GM20431 (cell line): ENCODE results near the gene ZNF587B.
"Not testable (repeated sequence)": the region's sequence is repeated elsewhere in the genome, so short reads cannot be mapped to it uniquely, and the experiment has no call there.

ENCODE experiments used
- in situ Hi-C: fragments of 300-500 bp; cut with MseI, MboI; formaldehyde crosslinking; loops from one replicate; pipeline ENCODE4 v1.15.0; 2020; ENCODE audit warnings: low sequenced_read_pairs; ENCODE audit not compliant: unreplicated experiment

Gene ZNF587B

DNA sequence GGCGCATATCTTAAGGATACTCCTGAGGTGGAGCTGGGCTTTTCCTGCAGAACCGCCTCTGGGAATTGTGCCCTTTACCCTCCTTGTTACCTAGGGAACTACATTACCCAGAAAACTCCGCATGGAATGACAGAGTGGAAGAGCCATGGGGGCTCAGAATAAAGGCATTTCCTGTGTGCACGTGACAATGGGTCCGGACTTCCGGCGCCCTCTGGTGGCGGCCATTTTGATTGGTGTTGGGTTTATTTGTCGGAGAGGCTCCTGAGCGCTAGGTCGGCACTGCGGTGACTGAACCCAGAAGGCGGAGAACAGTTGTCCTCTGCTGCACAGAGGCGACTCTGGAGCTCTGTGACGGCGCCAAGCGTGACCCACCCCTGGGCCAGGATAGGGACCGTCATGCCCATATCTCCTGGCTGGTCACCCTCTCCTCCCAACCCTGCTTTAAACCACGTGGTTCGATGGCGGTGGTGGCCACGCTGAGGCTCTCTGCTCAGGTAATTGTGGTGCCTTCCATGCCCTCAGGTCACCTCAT lies at the start of gene ZNF587B:
Gene ZNF587B (plus strand): TSS at position 229 of the 532 bp plus-strand sequence. CDS start 230 bp downstream, at position 459.
- in situ Hi-C loops: no loop called here

DNA sequence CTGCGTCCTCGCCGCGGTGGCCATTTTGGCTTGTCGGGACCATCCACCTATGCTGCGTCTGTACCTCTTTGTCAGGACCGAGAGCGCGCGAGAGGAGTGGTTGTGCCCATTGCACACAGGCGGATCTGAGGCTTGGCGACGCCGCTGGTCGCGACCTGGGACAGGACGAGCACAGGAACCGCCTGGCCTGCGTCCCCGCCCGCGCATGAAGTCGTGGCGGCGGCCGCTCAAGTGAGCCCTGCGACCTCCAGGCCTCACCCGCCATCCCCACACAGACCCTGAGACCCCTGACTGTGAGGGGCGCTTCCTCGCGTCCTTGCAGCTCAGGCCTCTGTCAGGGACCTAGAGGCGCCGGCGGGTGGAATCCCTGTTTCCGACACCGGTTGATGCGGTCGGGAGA lies 43.8 kb upstream of the ZNF587B start:
- in situ Hi-C loops: no loop called here

DNA sequence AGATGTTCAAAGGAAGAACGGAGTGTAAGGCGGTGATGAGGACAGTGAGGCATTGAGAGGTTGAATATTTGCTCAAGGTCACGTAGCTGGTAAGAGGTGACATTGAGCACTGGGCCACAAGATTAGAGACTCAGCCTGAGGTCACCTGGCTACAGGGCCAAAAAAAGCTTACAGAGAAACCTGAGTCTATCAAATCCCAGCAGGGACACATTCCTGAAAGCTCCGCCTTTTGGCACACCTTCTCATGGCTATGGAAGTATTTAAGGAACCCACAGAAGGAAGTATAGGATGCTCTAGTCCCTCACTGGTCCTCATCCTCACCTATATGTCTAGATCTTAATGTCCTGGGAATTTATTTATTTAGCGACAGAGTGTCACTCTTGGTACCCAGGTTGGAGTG lies 43.2 kb upstream of the ZNF587B start:
- in situ Hi-C loops: no loop called here

DNA sequence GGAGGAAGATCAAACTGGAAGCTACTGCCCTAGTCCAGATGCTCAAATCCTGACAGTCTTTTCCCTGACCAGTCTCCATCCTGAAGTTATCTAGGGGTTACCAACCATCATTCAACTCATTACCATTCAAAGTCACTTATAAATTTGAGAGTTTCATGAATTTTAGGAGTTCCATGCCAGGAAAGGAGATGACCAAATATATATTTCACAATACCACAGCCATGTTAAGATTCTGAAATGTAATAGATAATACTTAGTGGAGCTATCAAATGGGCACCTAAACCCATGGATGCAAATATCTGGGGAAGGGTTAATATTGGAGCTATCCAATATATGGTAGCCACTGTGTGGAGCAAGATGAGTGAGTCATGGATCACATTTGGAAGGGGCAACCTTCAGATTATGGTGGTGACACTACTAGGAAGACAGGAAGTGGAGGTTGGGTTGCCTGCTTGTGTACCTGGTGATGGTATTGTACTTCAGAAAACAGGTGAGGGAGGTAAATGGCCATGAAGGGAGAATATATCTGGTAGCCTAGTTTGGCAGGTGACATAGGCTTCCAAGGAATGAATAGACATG lies 41.9 kb upstream of the ZNF587B start:
- in situ Hi-C loops: no loop called here

DNA sequence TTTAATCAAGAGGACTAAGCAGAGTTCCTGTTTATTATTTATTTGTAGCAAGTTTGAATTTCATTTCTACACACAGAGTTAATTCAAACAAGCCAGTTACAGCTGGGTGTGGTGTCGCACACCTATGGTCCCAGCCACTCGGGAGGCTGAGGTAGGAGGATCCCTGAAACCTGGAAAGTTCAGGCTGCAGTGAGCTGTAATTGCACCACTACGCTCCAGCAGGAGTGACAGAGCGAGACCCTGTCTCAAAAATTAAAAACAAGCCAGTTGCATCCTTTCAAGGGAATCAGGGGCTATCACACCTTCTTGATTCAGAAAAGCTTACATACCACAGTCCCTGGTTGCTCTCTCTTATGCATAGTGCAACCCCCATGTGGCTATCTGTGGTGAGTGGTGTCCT lies 40.8 kb upstream of the ZNF587B start:
- in situ Hi-C loops: no loop called here

DNA sequence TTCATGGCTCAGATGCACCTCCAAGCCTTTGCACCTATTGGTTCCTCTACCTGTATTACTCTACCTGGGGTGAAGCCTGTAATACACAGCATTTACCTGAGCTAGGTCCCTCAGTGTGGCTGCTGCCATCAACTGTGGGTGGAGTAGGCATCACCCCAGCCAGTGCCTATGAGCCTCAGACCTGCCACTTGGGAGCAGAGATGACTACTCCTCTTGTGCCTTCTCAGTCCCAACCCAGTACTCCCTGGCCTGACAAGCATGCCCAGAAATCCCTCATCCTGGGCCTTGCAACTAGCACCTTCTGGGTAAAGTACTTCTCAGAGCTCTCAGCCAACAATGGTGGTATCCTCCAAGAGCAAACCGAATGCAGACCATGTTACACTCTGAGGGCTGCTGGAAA lies 33.5 kb upstream of the ZNF587B start:
- in situ Hi-C loops: not testable (repeated sequence)

DNA sequence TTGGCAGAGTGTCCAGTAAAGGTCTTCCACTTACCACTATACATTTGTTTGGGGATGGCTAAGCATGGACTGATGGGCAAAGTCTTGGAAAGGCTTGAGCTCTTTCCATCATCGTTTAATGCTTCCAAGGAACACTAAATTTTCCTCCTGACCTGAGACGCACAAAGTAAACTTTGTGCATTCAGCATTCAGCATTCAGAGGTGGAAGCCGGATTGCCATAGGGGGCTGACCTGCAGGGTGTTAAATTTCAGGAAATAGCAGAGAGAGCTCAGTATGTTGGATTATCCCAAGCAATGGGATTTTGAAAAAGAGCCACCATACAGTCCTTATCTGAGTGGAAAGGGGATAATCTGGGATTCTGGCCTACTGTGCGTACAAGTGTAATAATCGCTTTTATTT lies 29.4 kb upstream of the ZNF587B start:
- in situ Hi-C loops: no loop called here

DNA sequence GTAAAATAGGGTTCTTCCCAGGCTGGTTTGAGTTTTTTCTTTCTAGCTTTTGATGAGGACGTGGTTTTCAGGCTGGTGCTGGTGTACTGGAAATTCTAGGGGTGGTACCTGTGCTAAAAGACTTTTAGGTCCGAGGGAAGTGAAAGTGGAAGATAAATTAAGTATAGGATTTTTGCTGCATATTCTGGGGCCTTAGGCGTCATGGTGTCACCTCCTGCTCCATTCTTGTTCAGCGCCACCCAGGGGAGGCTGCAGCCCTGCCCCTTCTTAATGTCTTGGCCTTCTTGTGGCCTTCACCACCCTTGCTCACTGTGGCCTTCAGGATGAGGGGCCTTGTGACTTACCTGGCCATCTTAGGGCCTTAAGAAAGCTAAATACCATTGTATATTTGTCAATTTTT lies 27.8 kb upstream of the ZNF587B start:
- in situ Hi-C loops: no loop called here

DNA sequence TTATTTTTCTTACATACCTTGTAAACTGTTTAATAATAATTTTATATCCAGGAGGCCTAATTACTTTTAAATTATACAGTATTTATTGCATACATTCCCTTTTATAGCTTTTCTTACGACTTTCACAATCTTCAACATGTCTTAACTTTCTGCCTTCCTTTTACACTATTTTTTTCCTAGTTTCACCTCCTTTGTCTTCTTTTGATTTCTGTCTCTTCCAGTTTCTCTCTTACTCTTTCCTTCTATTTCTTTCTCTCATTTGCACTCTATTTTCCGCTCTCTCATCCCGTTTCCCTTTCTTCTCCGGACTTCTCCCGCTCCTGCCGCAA lies 26.9 kb upstream of the ZNF587B start:
- in situ Hi-C loops: no loop called here

DNA sequence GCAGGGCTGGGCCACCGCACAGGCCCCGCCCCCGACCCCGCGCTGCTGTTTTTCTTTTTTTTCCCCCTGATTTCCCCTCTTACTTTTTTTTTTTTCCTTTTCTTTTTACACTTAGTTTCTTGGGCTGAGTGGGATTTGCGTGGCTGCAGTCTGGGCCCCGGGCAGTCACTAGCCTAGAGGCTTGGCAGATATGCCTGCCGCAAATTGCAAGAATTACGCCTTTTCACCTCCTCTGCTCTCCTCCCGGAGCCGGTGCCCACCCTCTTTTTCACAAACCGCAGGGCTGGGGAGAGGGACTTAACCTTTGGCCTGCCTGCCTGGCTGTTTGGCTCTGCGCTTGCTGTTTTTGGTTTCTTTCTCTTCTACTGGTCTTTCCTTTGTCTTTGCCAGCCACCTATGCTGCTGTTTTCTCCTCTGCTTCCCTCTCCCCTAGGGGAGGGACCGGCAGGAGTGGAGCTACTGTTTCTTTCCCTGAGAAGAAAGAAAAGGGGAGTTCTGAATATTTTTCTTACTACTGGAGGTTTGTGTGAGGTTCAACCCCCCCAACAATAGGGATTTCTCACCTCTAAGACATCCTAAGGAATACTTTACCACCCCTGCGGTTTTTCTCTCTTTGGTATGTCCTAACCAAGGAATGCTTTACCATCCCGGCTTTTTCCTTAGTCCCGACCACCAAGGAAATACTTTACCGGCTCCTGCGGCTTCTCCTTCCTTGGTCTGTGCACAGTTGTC lies 26.3 kb upstream of the ZNF587B start:
- in situ Hi-C loops: no loop called here

DNA sequence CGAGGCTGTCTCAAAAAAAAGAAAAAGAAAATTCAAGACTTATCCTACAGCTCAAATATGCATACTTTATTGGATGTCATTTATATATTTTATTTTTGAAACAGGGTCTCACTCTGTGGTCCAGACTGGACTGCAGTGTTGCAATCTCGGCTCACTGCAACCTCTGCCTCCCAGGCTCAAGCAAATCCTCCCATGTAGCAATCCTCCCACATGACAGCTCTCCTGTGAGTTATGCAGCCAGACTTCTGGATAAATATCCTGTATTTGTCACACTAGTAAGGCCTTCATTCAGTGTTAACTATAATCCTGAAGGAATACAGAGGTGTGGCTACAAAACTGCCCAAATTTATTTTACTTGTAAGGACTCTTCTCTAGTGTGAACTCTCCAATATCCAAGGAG lies 22.6 kb upstream of the ZNF587B start:
- in situ Hi-C loops: no loop called here

DNA sequence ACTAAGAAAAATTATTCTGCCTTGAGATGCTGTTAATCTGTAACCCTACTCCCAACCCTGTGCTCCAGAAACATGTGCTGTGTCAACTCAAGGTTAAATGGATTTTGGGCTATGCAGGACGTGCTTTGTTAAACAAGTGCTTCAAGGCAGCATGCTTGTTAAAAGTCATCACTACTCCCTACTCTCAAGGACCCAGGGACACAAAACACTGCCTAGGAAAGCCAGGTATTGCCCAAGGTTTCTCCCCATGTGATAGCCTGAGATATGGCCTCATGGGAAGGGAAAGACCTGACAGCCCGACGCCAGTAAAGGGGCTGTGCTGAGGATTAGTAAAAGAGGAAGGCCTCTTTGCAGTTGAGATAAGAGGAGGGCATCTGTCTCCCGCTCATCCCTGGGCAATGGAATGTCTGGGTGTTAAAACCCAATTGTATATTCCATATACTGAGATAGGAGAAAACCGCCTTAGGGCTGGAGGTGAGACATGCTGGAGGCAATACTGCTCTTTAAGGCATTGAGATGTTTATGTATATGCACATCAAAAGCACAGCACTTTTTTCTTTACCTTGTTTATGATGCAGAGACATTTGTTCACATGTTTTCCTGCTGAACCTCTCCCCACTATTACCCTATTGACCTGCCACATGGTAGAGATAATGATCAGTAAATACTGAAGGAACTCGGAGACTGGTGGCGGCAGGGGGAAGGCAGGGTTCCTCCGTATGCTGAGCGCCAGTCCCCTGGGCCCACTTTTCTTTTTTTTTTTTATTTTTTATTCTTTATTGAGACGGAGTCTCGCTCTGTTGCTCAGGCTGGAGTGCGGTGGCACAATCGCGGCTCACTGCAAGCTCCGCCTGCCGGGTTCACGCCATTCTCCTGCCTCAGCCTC lies 19.4 kb upstream of the ZNF587B start:
- in situ Hi-C loops: not testable (repeated sequence)

DNA sequence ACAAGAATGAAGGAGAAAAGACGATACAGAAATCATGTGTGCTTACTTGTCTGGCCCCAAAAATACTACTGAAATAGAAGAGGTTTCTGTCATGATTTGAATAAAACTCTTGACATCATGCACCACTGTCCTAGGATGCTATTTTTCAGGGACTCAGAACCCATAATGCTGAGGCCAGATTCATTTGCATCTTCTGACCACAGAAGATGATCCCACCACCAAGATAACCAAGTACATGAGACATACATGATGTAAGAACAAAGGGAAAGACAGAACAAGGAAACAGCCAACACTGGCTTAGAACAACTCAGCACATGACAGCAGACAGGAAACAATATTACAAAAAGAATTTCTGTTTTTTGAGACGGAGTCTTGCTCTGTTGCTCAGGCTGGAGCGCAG lies 17.9 kb upstream of the ZNF587B start:
- in situ Hi-C loops: no loop called here

DNA sequence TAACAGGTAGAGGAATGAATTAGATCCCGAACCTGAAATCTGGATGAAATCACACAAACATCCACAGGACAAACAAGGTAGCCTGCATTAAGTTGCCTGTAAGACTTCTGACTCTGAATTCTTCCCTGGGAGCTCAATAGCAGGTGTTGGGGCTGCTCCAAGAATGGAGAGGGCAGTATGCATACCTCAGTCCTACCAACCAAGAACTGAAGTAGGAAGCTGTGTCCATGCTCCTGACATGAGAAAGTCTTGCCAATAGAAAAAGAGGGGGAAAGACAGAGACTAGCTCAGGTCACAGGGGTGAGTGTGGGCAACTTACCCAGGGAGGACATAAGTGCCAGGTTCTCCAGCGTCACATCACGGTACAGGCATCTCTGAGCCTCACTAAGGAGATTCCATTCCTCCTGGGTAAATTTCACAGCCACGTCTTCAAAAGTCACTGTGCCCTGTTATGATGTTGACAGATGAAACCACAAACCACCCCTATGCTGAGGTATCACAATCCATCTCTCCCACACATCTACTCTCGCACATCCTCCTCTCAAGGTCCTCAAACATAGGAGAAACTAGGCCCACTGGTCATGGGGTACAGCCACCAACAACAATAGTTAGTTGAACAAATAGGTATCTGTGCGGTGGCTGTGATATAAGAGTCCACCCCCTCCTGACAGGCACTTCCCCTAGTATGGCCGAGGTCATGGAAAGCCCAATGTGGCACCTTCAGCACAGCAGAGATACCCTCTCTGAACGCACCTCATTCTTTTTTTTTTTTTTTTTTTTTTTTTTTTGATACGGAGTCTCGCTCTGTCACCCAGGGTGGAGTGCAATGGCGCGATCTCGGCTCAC lies 16.9 kb upstream of the ZNF587B start:
- in situ Hi-C loops: not testable (repeated sequence)

DNA sequence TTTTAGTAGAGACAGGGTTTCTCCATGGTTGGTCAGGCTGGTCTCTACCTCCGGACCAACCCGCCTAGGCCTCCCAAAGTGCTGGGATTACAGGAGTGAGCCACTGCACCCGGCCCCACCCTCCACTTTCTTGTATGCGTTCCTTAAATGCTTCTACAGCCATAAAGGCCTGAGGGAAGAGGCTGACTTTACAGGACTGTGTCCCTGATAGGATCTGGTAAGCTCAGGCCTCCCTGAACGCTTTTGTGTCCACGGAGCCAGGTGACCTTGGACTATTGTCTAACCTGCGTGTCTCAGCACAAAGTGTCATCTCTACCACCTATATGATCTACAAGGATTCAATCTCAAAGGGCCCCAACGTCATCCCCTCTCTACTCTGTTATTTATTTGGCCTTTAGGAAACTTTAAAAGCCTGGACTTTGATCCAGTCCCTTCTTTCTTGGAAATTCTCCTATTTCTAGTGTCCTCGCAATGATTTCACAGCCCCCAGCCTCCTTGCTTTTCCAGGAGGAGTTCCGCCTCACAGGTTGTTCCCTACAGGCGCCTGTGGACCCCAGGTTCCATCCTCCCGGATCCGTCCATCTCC lies 16.1 kb upstream of the ZNF587B start:
- in situ Hi-C loops: no loop called here

DNA sequence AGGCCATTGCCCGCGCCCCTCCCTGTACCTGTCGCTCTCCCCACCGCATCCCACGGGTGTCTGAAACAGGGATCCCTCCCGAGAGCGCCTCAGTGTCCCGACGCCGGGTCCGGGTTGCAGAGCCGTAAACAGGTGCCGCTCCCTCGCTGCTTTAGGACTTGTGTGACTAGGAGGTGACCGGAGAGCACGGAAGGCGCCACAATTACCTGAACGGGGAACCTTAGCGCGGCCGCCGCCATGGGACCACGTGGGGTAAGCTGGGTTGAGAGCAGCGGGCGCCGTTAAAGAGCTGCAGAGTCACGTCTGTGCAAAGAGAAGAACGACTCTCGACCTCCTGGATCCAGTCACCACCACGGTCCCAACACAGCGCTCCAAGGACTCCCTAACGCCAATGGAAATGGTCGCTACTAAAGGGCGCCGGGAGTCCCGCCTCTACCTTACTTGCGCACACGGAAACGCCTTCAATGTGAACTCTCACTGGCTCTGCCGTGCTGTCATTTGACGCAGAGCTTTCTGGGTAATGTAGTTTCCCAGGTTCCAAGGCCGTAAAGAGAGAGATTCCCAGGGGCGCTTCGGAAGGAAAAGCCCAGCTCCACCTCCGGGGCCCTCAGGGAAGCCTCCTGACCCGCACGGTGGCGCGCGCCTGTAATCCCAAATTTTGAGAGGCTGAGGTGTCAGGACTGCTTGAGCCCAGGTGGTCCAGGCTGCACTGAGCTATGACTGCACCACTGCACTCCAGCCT lies 15.4 kb upstream of the ZNF587B start, which contains the start of gene ZNF552:
Gene ZNF552 (minus strand): TSS at position 409 of the 742 bp plus-strand sequence. CDS start 170 bp downstream, at position 239.
- in situ Hi-C loops: no loop called here

DNA sequence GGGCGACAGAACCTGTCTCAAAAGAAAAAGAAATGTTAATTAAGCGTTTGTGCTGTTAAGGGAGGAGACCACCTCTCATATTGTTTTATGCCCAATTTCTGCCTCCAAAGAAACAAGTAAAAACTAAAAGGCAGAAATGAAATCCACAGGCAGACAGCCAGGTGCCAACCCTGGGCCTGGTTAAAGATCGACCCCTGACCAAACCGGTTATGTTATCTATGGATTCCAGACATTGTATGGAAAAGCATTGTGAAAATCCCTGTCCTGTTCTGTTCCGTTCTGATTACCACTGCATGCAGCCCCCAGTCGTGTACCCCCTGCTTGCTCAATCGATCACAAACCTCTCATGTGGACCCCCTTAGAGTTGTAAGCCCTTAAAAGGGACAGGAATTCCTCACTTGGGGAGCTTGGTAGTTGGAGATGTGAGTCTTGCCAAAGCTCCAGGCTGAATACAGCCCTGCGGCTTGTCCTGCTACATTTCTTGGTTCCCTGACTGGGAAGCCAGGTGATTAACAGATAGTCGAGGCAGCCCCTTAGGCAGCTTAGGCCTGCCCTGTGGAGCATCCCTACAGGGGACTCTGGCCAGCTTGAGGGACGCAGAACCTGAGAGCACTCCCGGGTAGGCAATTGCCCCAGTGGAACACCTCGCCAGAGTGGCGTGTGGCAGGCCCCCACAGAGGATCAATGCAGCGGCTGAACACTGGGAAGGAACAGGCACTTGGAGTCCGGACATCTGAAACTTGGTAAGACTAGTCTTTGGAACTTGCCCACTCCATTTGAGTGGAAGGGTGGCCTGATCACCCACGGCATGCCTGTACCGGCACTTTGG lies 14.6 kb upstream of the ZNF587B start:
- in situ Hi-C loops: no loop called here

DNA sequence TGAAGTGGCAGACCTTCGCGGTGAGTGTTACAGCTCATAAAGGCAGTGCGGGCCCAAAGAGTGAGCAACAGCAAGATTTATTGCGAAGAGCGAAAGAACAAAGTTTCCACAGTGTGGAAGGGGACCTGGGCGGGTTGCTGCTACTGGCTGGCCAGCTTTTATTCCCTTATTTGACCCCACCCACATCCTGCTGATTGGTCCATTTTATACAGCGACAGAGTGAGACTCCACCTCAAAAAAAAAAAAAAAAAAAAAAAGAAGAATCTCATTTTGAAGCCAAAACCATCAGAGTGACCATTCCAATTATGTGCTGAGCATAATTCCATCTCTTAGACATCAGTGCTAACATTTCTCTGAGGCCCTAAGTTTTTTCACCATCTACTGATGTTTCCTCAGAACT lies 13.4 kb upstream of the ZNF587B start:
- in situ Hi-C loops: no loop called here
